ENCODE measurements around the gene KLC1. TPM values are rescaled to one million over a fixed set of nuclear protein-coding genes. Genes with fewer than 3 reads are reported as not detected.

KLC1 gene
- total and polyA plus RNA-seq, 4 donors, result 22.9 to 131 (median 46.0) TPM

DNA sequence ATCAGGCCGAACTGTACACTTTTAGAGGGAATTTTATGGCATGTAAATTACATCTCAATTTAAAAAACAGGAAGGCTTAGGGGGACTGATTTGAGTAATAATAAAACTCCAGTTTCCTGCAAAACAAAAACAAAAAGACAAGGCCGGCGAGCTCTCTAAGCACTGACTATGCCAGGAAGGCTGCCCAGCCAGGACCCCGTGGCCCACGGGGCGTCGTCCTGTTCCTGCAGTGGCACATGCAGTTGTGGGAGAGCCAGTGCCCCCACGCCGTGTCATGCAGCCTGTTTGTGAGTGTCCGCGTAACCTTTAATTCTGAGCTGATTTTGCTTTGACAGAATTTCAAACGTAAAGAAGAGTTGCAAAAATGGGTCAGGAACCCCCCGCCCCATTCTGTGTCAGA, 75.7 kb downstream of the KLC1 start (continued):
- TF ChIP-seq, protein P1, sequence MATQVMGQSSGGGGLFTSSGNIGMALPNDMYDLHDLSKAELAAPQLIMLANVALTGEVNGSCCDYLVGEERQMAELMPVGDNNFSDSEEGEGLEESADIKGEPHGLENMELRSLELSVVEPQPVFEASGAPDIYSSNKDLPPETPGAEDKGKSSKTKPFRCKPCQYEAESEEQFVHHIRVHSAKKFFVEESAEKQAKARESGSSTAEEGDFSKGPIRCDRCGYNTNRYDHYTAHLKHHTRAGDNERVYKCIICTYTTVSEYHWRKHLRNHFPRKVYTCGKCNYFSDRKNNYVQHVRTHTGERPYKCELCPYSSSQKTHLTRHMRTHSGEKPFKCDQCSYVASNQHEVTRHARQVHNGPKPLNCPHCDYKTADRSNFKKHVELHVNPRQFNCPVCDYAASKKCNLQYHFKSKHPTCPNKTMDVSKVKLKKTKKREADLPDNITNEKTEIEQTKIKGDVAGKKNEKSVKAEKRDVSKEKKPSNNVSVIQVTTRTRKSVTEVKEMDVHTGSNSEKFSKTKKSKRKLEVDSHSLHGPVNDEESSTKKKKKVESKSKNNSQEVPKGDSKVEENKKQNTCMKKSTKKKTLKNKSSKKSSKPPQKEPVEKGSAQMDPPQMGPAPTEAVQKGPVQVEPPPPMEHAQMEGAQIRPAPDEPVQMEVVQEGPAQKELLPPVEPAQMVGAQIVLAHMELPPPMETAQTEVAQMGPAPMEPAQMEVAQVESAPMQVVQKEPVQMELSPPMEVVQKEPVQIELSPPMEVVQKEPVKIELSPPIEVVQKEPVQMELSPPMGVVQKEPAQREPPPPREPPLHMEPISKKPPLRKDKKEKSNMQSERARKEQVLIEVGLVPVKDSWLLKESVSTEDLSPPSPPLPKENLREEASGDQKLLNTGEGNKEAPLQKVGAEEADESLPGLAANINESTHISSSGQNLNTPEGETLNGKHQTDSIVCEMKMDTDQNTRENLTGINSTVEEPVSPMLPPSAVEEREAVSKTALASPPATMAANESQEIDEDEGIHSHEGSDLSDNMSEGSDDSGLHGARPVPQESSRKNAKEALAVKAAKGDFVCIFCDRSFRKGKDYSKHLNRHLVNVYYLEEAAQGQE (IDR thresholded peaks at IDR 0.05), result no peak

DNA sequence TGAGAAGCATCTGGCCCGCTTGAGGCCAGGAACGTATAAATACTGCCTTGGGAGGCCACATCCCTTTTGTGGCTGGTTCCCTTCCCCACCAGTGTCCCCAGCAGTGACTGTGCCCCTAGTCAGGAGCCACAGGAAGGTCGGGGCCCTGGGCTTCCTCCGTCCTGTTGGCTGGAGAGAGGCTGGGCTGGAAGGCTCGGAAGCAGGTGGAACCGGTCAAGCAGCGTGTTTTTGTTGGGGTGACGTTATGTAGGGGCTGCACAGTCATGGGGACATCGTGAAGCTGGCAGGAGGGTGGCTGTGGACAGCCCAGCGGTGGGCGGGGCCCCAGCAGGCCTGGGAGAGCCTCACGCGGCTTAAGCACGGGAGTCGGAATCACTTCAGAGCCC, 76.1 kb downstream of the KLC1 start:
- DNase-seq (ENCODE audit: low spot score), result no peak
- no peak overlapping the region for H3K4me3 ChIP-seq (ENCODE audit: low read depth in 1 of 3, low read length in 3 of 3)
- no peaks in the 10 kb centered on the region for H3K9me3 ChIP-seq (ENCODE audit: control insufficient read depth in 4 of 4, low read length in 3 of 4)
- peaks cover 0 to 12% (median 0%) of the 10 kb centered on the region in 4 donors for H3K36me3 ChIP-seq (ENCODE audit: control insufficient read depth in 4 of 4, insufficient read depth in 3 of 4, low read depth in 1 of 4, low read length in 3 of 4)
- 79% methylated on average over 15 of the region's 15 CpGs for WGBS
- H3K27me3 ChIP-seq (ENCODE audit: control insufficient read depth in 4 of 4, insufficient read depth in 4 of 4, low read length in 3 of 4), result no peaks in the 10 kb centered on the region
- no peak overlapping the region for H3K9ac ChIP-seq (ENCODE audit: low read depth in 1 of 2, low read length in 2 of 2)
- H3K4me1 ChIP-seq (ENCODE audit: control insufficient read depth in 4 of 4, insufficient read depth in 4 of 4, low read length in 3 of 4), result peaks cover under 1 to 27% (median 10%) of the 10 kb centered on the region in 4 donors
- H3K27ac ChIP-seq (ENCODE audit: low read depth in 1 of 2, low read length in 2 of 2), result peak overlapping the region; percentile 27 to 53
- TF ChIP-seq NR2F2 (IDR thresholded peaks at IDR 0.05), result no peak
- peak; percentile 13 for TF ChIP-seq SP1 (IDR thresholded peaks at IDR 0.05)

DNA sequence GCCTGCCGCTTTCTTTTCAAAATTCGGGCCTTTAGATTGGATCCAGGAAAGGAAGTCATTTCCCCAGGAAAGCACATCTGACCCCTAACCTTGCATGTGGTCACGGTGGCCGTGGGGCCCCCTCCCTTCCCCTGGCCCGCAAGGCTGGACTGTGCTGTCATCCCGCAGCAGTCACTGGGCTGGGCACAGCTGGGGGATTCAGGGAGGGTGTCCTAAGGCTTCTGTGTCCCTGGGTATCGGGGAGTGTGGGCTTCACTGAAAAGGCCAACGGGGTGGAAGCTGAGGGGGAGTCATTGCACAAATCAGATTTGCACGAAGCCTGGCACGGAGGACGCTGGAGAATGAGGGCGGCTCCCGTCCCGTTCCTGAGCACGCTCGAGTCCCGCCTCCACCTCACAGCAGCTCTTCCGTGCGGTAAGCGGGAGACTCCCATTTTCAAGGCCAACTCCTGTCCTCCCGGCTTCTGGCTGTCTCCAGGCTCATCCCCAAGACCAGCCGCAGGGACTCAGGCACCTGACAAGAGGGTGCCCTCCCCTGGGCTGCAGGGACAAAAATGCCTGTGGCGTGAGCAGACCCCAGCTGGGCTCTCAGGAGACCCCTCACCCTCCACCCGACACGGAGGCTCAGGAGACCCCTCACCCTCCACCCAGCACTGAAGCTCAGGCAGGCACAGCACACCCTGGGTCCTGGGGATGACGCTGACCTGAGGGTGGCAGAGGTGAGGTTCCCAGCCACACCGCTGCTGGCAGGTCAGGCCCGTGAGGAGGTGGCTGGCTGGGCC, 76.7 kb downstream of the KLC1 start:
- TF ChIP-seq HNF4G (IDR thresholded peaks at IDR 0.05) (no peak), SP1 (IDR thresholded peaks at IDR 0.05) (no peak), JUND (IDR thresholded peaks at IDR 0.05) (no peak), EGR1 (IDR thresholded peaks at IDR 0.05; ENCODE audit: low read depth in 2 of 2) (no peak), NR2F2 (IDR thresholded peaks at IDR 0.05) (peak; percentile 89), GABPA (IDR thresholded peaks at IDR 0.05 in 1 of 2, conservative IDR thresholded peaks at IDR 0.05 in 1 of 2) (no peak)
- TF ChIP-seq, protein P1 (IDR thresholded peaks at IDR 0.05), result no peak
- Histone ChIP-seq H3K9me3 (ENCODE audit: control insufficient read depth in 4 of 4, low read length in 3 of 4) (no peaks in the 10 kb centered on the region), H3K4me3 (ENCODE audit: low read depth in 1 of 3, low read length in 3 of 3) (no peak overlapping the region), H3K36me3 (ENCODE audit: control insufficient read depth in 4 of 4, insufficient read depth in 3 of 4, low read depth in 1 of 4, low read length in 3 of 4) (peaks cover 0 to 12% (median 0%) of the 10 kb centered on the region in 4 donors), H3K4me1 (ENCODE audit: control insufficient read depth in 4 of 4, insufficient read depth in 4 of 4, low read length in 3 of 4) (peaks cover 0 to 22% (median 6%) of the 10 kb centered on the region in 4 donors), H3K27ac (ENCODE audit: low read depth in 1 of 2, low read length in 2 of 2) (no peak overlapping the region), H3K27me3 (ENCODE audit: control insufficient read depth in 4 of 4, insufficient read depth in 4 of 4, low read length in 3 of 4) (no peaks in the 10 kb centered on the region), H3K9ac (ENCODE audit: low read depth in 1 of 2, low read length in 2 of 2) (no peak overlapping the region)
- 79% methylated on average over 28 of the region's 28 CpGs for WGBS
- no peak for DNase-seq (ENCODE audit: low spot score)

Data from liver (tissue), 9 donors.